PC-3 (cell line): ENCODE data around the gene FBXO24.

Source experiments
- CTCF ChIP-seq: fragments of 300-600 bp; sonication (generic); conservative IDR thresholded peaks from 2 replicates; pipeline ENCODE4 v1.5.1; 2017; ENCODE audit warnings: antibody characterized with exemption, low read depth, mild to moderate bottlenecking, low read length
- EZH2 ChIP-seq: fragments of 300-600 bp; sonication (generic); IDR thresholded peaks from one replicate; pipeline ENCODE4 v1.6.1; 2017; ENCODE audit warnings: antibody characterized with exemption, mild to moderate bottlenecking, low read length; ENCODE audit not compliant: unreplicated experiment
- EZH2phosphoT487 ChIP-seq: fragments of 300-600 bp; sonication (generic); IDR thresholded peaks from 2 replicates; pipeline ENCODE4 v1.6.1; 2018; ENCODE audit warnings: mild to moderate bottlenecking, antibody characterized with exemption, low read length, borderline replicate concordance

GRCh38 chr7:100573691-100574361 is 12.3 kb upstream of the FBXO24 start, which contains the start of gene SAP25:
- TF ChIP-seq CTCF = no peak
- TF ChIP-seq EZH2 = no peak
- TF ChIP-seq EZH2phosphoT487 = no peak
